CD14-positive monocyte (primary cell): ENCODE results near the gene TLNRD1. TPM values are rescaled to one million over a fixed set of nuclear protein-coding genes. Genes with fewer than 3 reads are reported as not detected.

Experiments used
- DNase-seq, 3 donors: peaks; one replicate each; pipeline ENCODE4 v3.0.0-alpha.2; 2011 to 2022
- H2AFZ ChIP-seq: 2 replicates; pipeline ENCODE4 v1.6.0; 2012; ENCODE audit warnings: mild to moderate bottlenecking, low read depth, low read length, inconsistent platforms; ENCODE audit not compliant: insufficient read depth, poor library complexity, severe bottlenecking
- H3K27ac ChIP-seq, 2 donors: 1 replicate in 1 of 2; 2 replicates in 1 of 2; pipeline ENCODE4 v1.5.1; 2012 to 2013; ENCODE audit warnings: low read length in 2 of 2, control low read depth in 1 of 2, inconsistent platforms in 1 of 2, low read depth in 1 of 2, mild to moderate bottlenecking in 1 of 2
- H3K27me3 ChIP-seq, 2 donors: one replicate each; pipeline versions ENCODE4 v1.6.0 to v1.6.1; 2011 to 2013; ENCODE audit warnings: low read length in 2 of 2; ENCODE audit not compliant: control insufficient read depth in 2 of 2, insufficient read depth in 2 of 2
- H3K36me3 ChIP-seq, 2 donors: replicated peaks in 1 of 2; 1 replicate in 1 of 2; 2 replicates in 1 of 2; pipeline versions ENCODE4 v1.5.1 to v1.6.1; 2012 to 2013; ENCODE audit warnings: low read length in 2 of 2, control low read depth in 1 of 2, inconsistent platforms in 1 of 2, mild to moderate bottlenecking in 1 of 2; ENCODE audit not compliant: insufficient read depth in 2 of 2, control insufficient read depth in 1 of 2
- H3K4me1 ChIP-seq, 2 donors: 1 replicate in 1 of 2; 2 replicates in 1 of 2; pipeline versions ENCODE4 v1.5.1 to v1.6.1; 2012 to 2013; ENCODE audit warnings: low read length in 2 of 2, control low read depth in 1 of 2, inconsistent platforms in 1 of 2, mild to moderate bottlenecking in 1 of 2, moderate library complexity in 1 of 2; ENCODE audit not compliant: insufficient read depth in 2 of 2, control insufficient read depth in 1 of 2
- H3K4me2 ChIP-seq: replicated peaks from 2 replicates; pipeline ENCODE3; 2012; ENCODE audit warnings: low read length, moderate library complexity, mild to moderate bottlenecking; ENCODE audit not compliant: poor library complexity, severe bottlenecking; ENCODE audit errors: extremely low read depth
- H3K4me3 ChIP-seq, 3 experiments: fragments of 200-600 bp in 1 of 3; sonication (generic) in 1 of 3; replicated peaks in 1 of 3; 1 replicate in 2 of 3; 2 replicates in 1 of 3; pipeline ENCODE4 v1.5.1; 2011 to 2013; ENCODE audit warnings: low read length in 3 of 3, mild to moderate bottlenecking in 3 of 3, control low read depth in 2 of 3, low read depth in 2 of 3, inconsistent platforms in 1 of 3, moderate library complexity in 1 of 3
- H3K79me2 ChIP-seq: 2 replicates; pipeline ENCODE4 v1.6.0; 2012; ENCODE audit warnings: mild to moderate bottlenecking, control low read depth, inconsistent platforms, low read length, moderate library complexity; ENCODE audit not compliant: insufficient read depth
- H3K9ac ChIP-seq: 2 replicates; pipeline ENCODE4 v1.6.0; 2017; ENCODE audit warnings: low read length, mild to moderate bottlenecking; ENCODE audit not compliant: insufficient read depth, poor library complexity, severe bottlenecking
- H3K9me3 ChIP-seq, 2 donors: replicated peaks in 1 of 2; 1 replicate in 1 of 2; 2 replicates in 1 of 2; pipeline versions ENCODE4 v1.5.1 to v1.6.1; 2012 to 2013; ENCODE audit warnings: low read length in 2 of 2, control low read depth in 1 of 2; ENCODE audit not compliant: control insufficient read depth in 1 of 2, insufficient read depth in 1 of 2
- H4K20me1 ChIP-seq: 2 replicates; pipeline ENCODE4 v1.6.0; 2012; ENCODE audit warnings: mild to moderate bottlenecking, low read length, control low read depth, moderate library complexity; ENCODE audit not compliant: insufficient read depth
- H3K27ac Mint-ChIP-seq, 7 donors: one replicate each; pipeline ENCODE4 v1.8.0; 2020; ENCODE audit warnings: mild to moderate bottlenecking in 7 of 7, mixed read lengths in 7 of 7, moderate library complexity in 6 of 7, inconsistent platforms in 2 of 7
- H3K27me3 Mint-ChIP-seq, 3 donors: one replicate each; pipeline ENCODE4 v1.8.0; 2021 to 2022; ENCODE audit warnings: low read depth in 3 of 3, mild to moderate bottlenecking in 3 of 3, mixed read lengths in 3 of 3, moderate library complexity in 3 of 3, inconsistent platforms in 1 of 3
- H3K36me3 Mint-ChIP-seq, 2 donors: one replicate each; pipeline ENCODE4 v1.8.0; 2020; ENCODE audit warnings: mixed read lengths in 2 of 2, inconsistent platforms in 1 of 2, mild to moderate bottlenecking in 1 of 2
- H3K4me1 Mint-ChIP-seq: one replicate; pipeline ENCODE4 v1.8.0; 2020; ENCODE audit warnings: mild to moderate bottlenecking, mixed read lengths
- H3K4me3 Mint-ChIP-seq, 2 donors: one replicate each; pipeline ENCODE4 v1.8.0; 2020; ENCODE audit warnings: mild to moderate bottlenecking in 2 of 2, mixed read lengths in 2 of 2, moderate library complexity in 1 of 2
- H3K9me3 Mint-ChIP-seq, 7 donors: one replicate each; pipeline ENCODE4 v1.8.0; 2020 to 2022; ENCODE audit warnings: mixed read lengths in 7 of 7, mild to moderate bottlenecking in 6 of 7, moderate library complexity in 6 of 7, inconsistent platforms in 2 of 7
- CTCF ChIP-seq: fragments of 200-600 bp; IDR thresholded peaks from one replicate; pipeline ENCODE4 v1.8.0; 2022; ENCODE audit warnings: antibody characterized with exemption, mild to moderate bottlenecking
- WGBS: methylation state at CpG from one replicate; pipeline ENCODE4 v1.1.5; 2013; ENCODE audit warnings: missing lambda C conversion rate; ENCODE audit not compliant: insufficient coverage; 5-methylcytosine and 5-hydroxymethylcytosine counted together
- intact Hi-C, 2 donors: fragments of 100-400 bp; cut with micrococcal nuclease; formaldehyde crosslinking; loops; one replicate each; pipeline versions ENCODE4 v1.15.0 to v1.15.1; 2023
- polyA plus RNA-seq, 3 donors: library from polyadenylated mRNA; depleted of rRNA in 1 of 3; unstranded in 2 of 3; stranded (reverse) in 1 of 3; fragments of 300-500 nt in 2 of 3; fragments of >200 nt in 1 of 3; fragmentation: Illumina TruSeq in 2 of 3; gene quantifications; 1 replicate in 2 of 3; 2 replicates in 1 of 3; pipeline ENCODE4 v1.2.3, GENCODE V29; 2012 to 2021

Gene TLNRD1
- polyA plus RNA-seq, 3 donors: 2.6 to 12.6 (median 3.4) TPM

GRCh38 chr15:81006124-81006523 lies 5.4 kb downstream of the TLNRD1 start:
- H2AFZ ChIP-seq: no peak overlapping the region
- no peaks in the 10 kb centered on the region for H3K27me3 ChIP-seq
- peaks cover 74% of the 10 kb centered on the region for H4K20me1 ChIP-seq
- peaks cover 7 to 20% of the 10 kb centered on the region in 2 donors for H3K4me1 ChIP-seq
- no peak overlapping the region for H3K27ac Mint-ChIP-seq
- H3K4me2 ChIP-seq: no peak overlapping the region
- no peak overlapping the region for H3K4me3 Mint-ChIP-seq
- H3K79me2 ChIP-seq: peaks cover 57% of the 10 kb centered on the region
- intact Hi-C loops: loop anchor here in 1 of 2 donors (10.0 kb wide), 2 partner anchors 49 to 289 kb away; no protein-coding TSS in a partner anchor
- peaks cover 20% of the 10 kb centered on the region for H3K4me1 Mint-ChIP-seq
- no peaks in the 10 kb centered on the region for H3K9me3 ChIP-seq
- peaks cover 7 to 18% of the 10 kb centered on the region in 2 donors for H3K36me3 ChIP-seq
- H3K9ac ChIP-seq: no peak overlapping the region
- TF ChIP-seq CTCF: no peak
- no peak overlapping the region for H3K27ac ChIP-seq
- H3K27me3 Mint-ChIP-seq: no peaks in the 10 kb centered on the region
- DNase-seq: no peak
- no peak overlapping the region for H3K4me3 ChIP-seq
- H3K36me3 Mint-ChIP-seq: peaks cover 17 to 26% of the 10 kb centered on the region in 2 donors
- no CpG with 5 or more reads among the region's 1 CpG for WGBS
- no peaks in the 10 kb centered on the region for H3K9me3 Mint-ChIP-seq

DNA sequence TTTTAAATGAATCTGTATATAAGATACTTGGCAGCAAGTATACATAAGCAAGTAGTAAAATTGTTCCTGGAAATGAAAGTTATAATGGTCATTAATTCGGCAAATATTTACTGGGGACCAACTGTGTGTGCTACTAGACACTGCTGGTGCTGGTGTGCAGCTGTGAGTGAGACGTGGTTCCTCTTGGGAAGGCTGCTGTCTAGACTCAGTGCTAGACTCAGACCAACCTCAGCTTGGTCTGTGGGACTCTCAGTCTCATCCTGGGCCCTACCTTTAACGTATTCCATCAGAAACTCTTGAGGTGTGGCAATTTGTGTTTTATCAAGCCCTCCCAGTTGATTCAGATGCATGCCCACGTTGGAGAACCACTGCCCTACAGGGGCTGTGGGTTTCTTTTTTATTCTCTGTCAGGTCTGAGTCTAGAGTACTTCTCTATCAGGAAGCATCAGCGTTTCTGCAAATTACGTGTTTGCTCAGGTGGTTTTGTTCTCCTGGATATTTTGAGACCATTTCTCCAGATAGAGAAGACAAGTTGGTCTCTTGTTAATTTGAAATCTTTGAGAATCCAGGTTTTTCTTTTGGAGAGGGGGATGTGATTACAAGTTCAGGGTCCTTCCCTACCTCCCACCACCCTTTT lies 6.8 kb downstream of the TLNRD1 start:
- H2AFZ ChIP-seq: no peak overlapping the region
- H3K36me3 Mint-ChIP-seq: peaks cover 17 to 26% of the 10 kb centered on the region in 2 donors
- 54% methylated on average over 6 of the region's 6 CpGs for WGBS
- no peak for TF ChIP-seq CTCF
- H3K4me3 Mint-ChIP-seq: no peak overlapping the region
- peaks cover 20% of the 10 kb centered on the region for H3K4me1 Mint-ChIP-seq
- intact Hi-C loops: loop anchor here in 1 of 2 donors (10.0 kb wide), 2 partner anchors 47 to 287 kb away; no protein-coding TSS in a partner anchor
- H3K79me2 ChIP-seq: peaks cover 49% of the 10 kb centered on the region
- no peaks in the 10 kb centered on the region for H3K9me3 ChIP-seq
- H3K27me3 ChIP-seq: no peaks in the 10 kb centered on the region
- no peak for DNase-seq
- H4K20me1 ChIP-seq: peaks cover 73% of the 10 kb centered on the region
- no peak overlapping the region for H3K27ac Mint-ChIP-seq
- H3K27me3 Mint-ChIP-seq: no peaks in the 10 kb centered on the region
- H3K4me3 ChIP-seq: no peak overlapping the region
- no peak overlapping the region for H3K4me2 ChIP-seq
- H3K9ac ChIP-seq: no peak overlapping the region
- H3K9me3 Mint-ChIP-seq: no peaks in the 10 kb centered on the region
- H3K4me1 ChIP-seq: peaks cover 3 to 12% of the 10 kb centered on the region in 2 donors
- H3K27ac ChIP-seq: no peak overlapping the region
- peaks cover 7 to 18% of the 10 kb centered on the region in 2 donors for H3K36me3 ChIP-seq
